IMR-90 (cell line): ENCODE results near the gene CTDSP2. TPM values are rescaled to one million over a fixed set of nuclear protein-coding genes. Genes with fewer than 3 reads are reported as not detected.

ENCODE experiments used
- ATAC-seq: fragments of 200-7000 bp; cut with Tn5 transposase; 2 replicates; pipeline ENCODE4 v1.9.1; 2020; ENCODE audit warnings: low read depth, mild to moderate bottlenecking, moderate library complexity
- BruUV-seq: library from RNA; stranded (reverse); fragments of 400-500 nt; replicated peaks from 2 replicates; lab custom pipeline; 2021; lab: Mats Ljungman, UMichigan
- CTCF ChIA-PET: fragments of 300-600 bp; formaldehyde crosslinking; extraction: SDS; loops from one replicate; lab custom pipeline; 2021; ENCODE audit warnings: antibody characterized with exemption; lab: Yijun Ruan, JAX
- POLR2A ChIA-PET: fragments of 300-600 bp; sonication (Branson Sonifier 250); formaldehyde crosslinking; loops from one replicate; lab custom pipeline; 2022; ENCODE audit warnings: antibody characterized with exemption; ENCODE audit not compliant: unreplicated experiment; lab: Charles Lee
- DNase-seq: peaks from one replicate; pipeline ENCODE4 v3.0.0; 2013
- H2AFZ ChIP-seq: replicated peaks from 2 replicates; pipeline ENCODE3; 2013; ENCODE audit warnings: low read length, mild to moderate bottlenecking; ENCODE audit not compliant: poor library complexity
- H2AK5ac ChIP-seq: 2 replicates; pipeline ENCODE4 v1.6.1; 2013; ENCODE audit warnings: low read depth, low read length, inconsistent platforms
- H2AK9ac ChIP-seq: replicated peaks from 2 replicates; pipeline ENCODE3; 2013; ENCODE audit warnings: mild to moderate bottlenecking, low read depth, low read length, moderate library complexity; ENCODE audit not compliant: poor library complexity
- H2BK120ac ChIP-seq: 2 replicates; pipeline ENCODE4 v1.6.1; 2013; ENCODE audit warnings: low read depth, low read length, inconsistent platforms
- H2BK15ac ChIP-seq: 3 replicates; pipeline ENCODE4 v1.6.1; 2013; ENCODE audit warnings: low read depth, low read length, inconsistent platforms
- H2BK20ac ChIP-seq: 2 replicates; pipeline ENCODE4 v1.6.1; 2013; ENCODE audit warnings: low read depth, mild to moderate bottlenecking, inconsistent platforms, low read length, moderate library complexity
- H2BK5ac ChIP-seq: 2 replicates; pipeline ENCODE4 v1.6.1; 2013; ENCODE audit warnings: mild to moderate bottlenecking, low read depth, low read length, inconsistent platforms; ENCODE audit not compliant: poor library complexity, severe bottlenecking
- H3K14ac ChIP-seq: replicated peaks from 2 replicates; pipeline ENCODE4 v1.6.1; 2013; ENCODE audit warnings: low read depth, low read length, inconsistent platforms
- H3K18ac ChIP-seq: 2 replicates; pipeline ENCODE4 v1.6.1; 2013; ENCODE audit warnings: low read depth, low read length, control low read depth
- H3K23ac ChIP-seq: 2 replicates; pipeline ENCODE4 v1.6.1; 2013; ENCODE audit warnings: low read depth, low read length, inconsistent platforms
- H3K27ac ChIP-seq: 2 replicates; pipeline ENCODE4 v1.5.1; 2013; ENCODE audit warnings: mild to moderate bottlenecking, control low read depth, low read length; ENCODE audit not compliant: insufficient read depth
- H3K27me3 ChIP-seq: 2 replicates; pipeline ENCODE4 v1.6.1; 2013; ENCODE audit warnings: low read length; ENCODE audit not compliant: control insufficient read depth, insufficient read depth
- H3K36me3 ChIP-seq: 2 replicates; pipeline ENCODE4 v1.6.1; 2013; ENCODE audit warnings: low read length, mixed read lengths; ENCODE audit not compliant: control insufficient read depth, insufficient read depth
- H3K4ac ChIP-seq: 2 replicates; pipeline ENCODE4 v1.6.1; 2013; ENCODE audit warnings: low read depth, low read length, inconsistent platforms
- H3K4me1 ChIP-seq: 2 replicates; pipeline ENCODE4 v1.6.1; 2013; ENCODE audit warnings: low read length, mixed read lengths; ENCODE audit not compliant: control insufficient read depth, insufficient read depth
- H3K4me2 ChIP-seq: 2 replicates; pipeline ENCODE4 v1.6.1; 2013; ENCODE audit warnings: low read depth, mild to moderate bottlenecking, control low read depth, low read length, moderate library complexity
- H3K4me3 ChIP-seq: 2 replicates; pipeline ENCODE4 v1.5.1; 2013; ENCODE audit warnings: low read depth, mild to moderate bottlenecking, control low read depth, low read length, moderate library complexity; ENCODE audit not compliant: insufficient read depth
- H3K56ac ChIP-seq: 2 replicates; pipeline ENCODE4 v1.6.1; 2013; ENCODE audit warnings: low read length, inconsistent platforms; ENCODE audit not compliant: insufficient read depth; ENCODE audit errors: extremely low read depth
- H3K79me1 ChIP-seq, 2 experiments: 2 replicates each; pipeline ENCODE4 v1.6.1; 2013; ENCODE audit warnings: low read length in 2 of 2, inconsistent platforms in 1 of 2, low read depth in 1 of 2
- H3K9ac ChIP-seq: 2 replicates; pipeline ENCODE4 v1.6.1; 2013; ENCODE audit warnings: low read depth, low read length, control low read depth
- H3K9me1 ChIP-seq: 2 replicates; pipeline ENCODE4 v1.6.1; 2013; ENCODE audit warnings: low read length, inconsistent platforms; ENCODE audit not compliant: insufficient read depth
- H3K9me3 ChIP-seq: 2 replicates; pipeline ENCODE4 v1.6.1; 2013; ENCODE audit warnings: low read length; ENCODE audit not compliant: control insufficient read depth, insufficient read depth
- H4K20me1 ChIP-seq: 2 replicates; pipeline ENCODE4 v1.6.1; 2013; ENCODE audit warnings: low read length, inconsistent platforms; ENCODE audit not compliant: insufficient read depth
- H4K5ac ChIP-seq: 2 replicates; pipeline ENCODE4 v1.6.1; 2013; ENCODE audit warnings: mild to moderate bottlenecking, low read depth, low read length, control low read depth
- H4K8ac ChIP-seq, 2 experiments: 2 replicates each; pipeline ENCODE4 v1.6.1; 2013; ENCODE audit warnings: low read depth in 2 of 2, low read length in 2 of 2, control low read depth in 1 of 2, inconsistent platforms in 1 of 2
- H4K91ac ChIP-seq: 2 replicates; pipeline ENCODE4 v1.6.1; 2013; ENCODE audit warnings: low read depth, low read length, inconsistent platforms; ENCODE audit not compliant: insufficient read depth
- CEBPB ChIP-seq: IDR thresholded peaks from 2 replicates; pipeline ENCODE4 v1.6.1; 2012; ENCODE audit warnings: low read depth, low read length, improper control_type of control experiment
- CHD1 ChIP-seq: IDR thresholded peaks from 2 replicates; pipeline ENCODE4 v1.6.1; 2012; ENCODE audit warnings: low read depth, low read length, improper control_type of control experiment
- FOS ChIP-seq: fragments of 150-350 bp; IDR thresholded peaks from 2 replicates; pipeline ENCODE4 v1.6.1; 2016; ENCODE audit warnings: low read depth, low read length
- MAFK ChIP-seq: IDR thresholded peaks from 2 replicates; pipeline ENCODE4 v1.6.1; 2012; ENCODE audit warnings: low read depth, low read length, improper control_type of control experiment
- MAZ ChIP-seq: IDR thresholded peaks from 2 replicates; pipeline ENCODE4 v1.6.1; 2012; ENCODE audit warnings: low read depth, mild to moderate bottlenecking, low read length, improper control_type of control experiment, moderate library complexity, borderline replicate concordance
- MXI1 ChIP-seq: IDR thresholded peaks from 2 replicates; pipeline ENCODE4 v1.6.1; 2012; ENCODE audit warnings: low read depth, mild to moderate bottlenecking, low read length, moderate library complexity, borderline replicate concordance
- NFE2L2 ChIP-seq: fragments of 150-350 bp; IDR thresholded peaks from 2 replicates; pipeline ENCODE4 v1.6.1; 2016; ENCODE audit warnings: low read depth, mild to moderate bottlenecking, low read length
- POLR2A ChIP-seq: IDR thresholded peaks from 2 replicates; pipeline ENCODE4 v1.6.1; 2012; ENCODE audit warnings: mild to moderate bottlenecking, low read depth, low read length
- RAD21 ChIP-seq: IDR thresholded peaks from 2 replicates; pipeline ENCODE4 v1.6.1; 2012; ENCODE audit warnings: low read length, improper control_type of control experiment
- RFX5 ChIP-seq: IDR thresholded peaks from 2 replicates; pipeline ENCODE4 v1.8.0; 2012; ENCODE audit warnings: low read depth, mild to moderate bottlenecking, low read length, moderate library complexity
- SMC3 ChIP-seq: fragments of 150-350 bp; IDR thresholded peaks from 2 replicates; pipeline ENCODE4 v1.6.1; 2016; ENCODE audit warnings: low read depth, mild to moderate bottlenecking, antibody characterized with exemption, low read length, moderate library complexity
- USF2 ChIP-seq: fragments of 150-350 bp; IDR thresholded peaks from 2 replicates; pipeline ENCODE4 v1.6.1; 2017; ENCODE audit warnings: mild to moderate bottlenecking, antibody characterized with exemption, low read length, low read depth
- WGBS, 2 experiments: methylation state at CpG; one replicate each; pipeline versions ENCODE4 v1.1.5 to v1.1.7; 2013; ENCODE audit warnings: missing lambda C conversion rate in 2 of 2; ENCODE audit not compliant: insufficient read length in 1 of 2; ENCODE audit errors: extremely low coverage in 2 of 2; 5-methylcytosine and 5-hydroxymethylcytosine counted together
- dilution Hi-C: fragments of 300-500 bp; cut with HindIII; formaldehyde crosslinking; loops from one replicate; pipeline ENCODE4 v1.14.3; 2018; ENCODE audit warnings: low sequenced_read_pairs; ENCODE audit not compliant: unreplicated experiment
- in situ Hi-C: fragments of 300-500 bp; cut with MboI; formaldehyde crosslinking; loops from 3 replicates; pipeline ENCODE4 v1.14.3; 2019; ENCODE audit warnings: low sequenced_read_pairs, inconsistent platforms, mixed read lengths
- intact Hi-C: fragments of 100-400 bp; cut with micrococcal nuclease; formaldehyde crosslinking; loops from 2 replicates; pipeline ENCODE4 v1.10.0; 2022
- polyA plus RNA-seq, 3 experiments: library from polyadenylated mRNA; depleted of rRNA; stranded (reverse); fragments of >200 nt; gene quantifications; 2 replicates each; pipeline ENCODE4 v1.2.3, GENCODE V29; 2012; ENCODE audit warnings: low replicate concordance in 1 of 3
- total RNA-seq: library from RNA; depleted of rRNA; stranded (reverse); fragments of >200 nt; gene quantifications from 2 replicates; pipeline ENCODE4 v1.2.3, GENCODE V29; 2012
- TF ChIP-seq, protein P1 (sequence below): conservative IDR thresholded peaks from 2 replicates; pipeline ENCODE4 v1.5.1; 2012; ENCODE audit warnings: mild to moderate bottlenecking, low read depth, low read length, improper control_type of control experiment

CTDSP2 gene
- total and polyA plus RNA-seq, 2 of the 4 experiments (the other 2 are of a cell fraction): 114 to 156 TPM

- H3K36me3 ChIP-seq: no peaks in the 10 kb centered on the region
- no peak overlapping the region for H4K5ac ChIP-seq
- H3K79me1 ChIP-seq: 0 out of 4 replicates have a peak, but pooled peaks cover 0 to 3% of the 10 kb centered on the region in 2 experiments
- no peak overlapping the region for H2AFZ ChIP-seq
- no peak overlapping the region for H3K14ac ChIP-seq
- no peak overlapping the region for H3K4ac ChIP-seq
- H3K4me2 ChIP-seq: no peak overlapping the region
- H3K27me3 ChIP-seq: no peaks in the 10 kb centered on the region
- intact Hi-C loops (no loop called here), dilution Hi-C loops (no loop called here), in situ Hi-C loops (no loop called here)
- no peak overlapping the region for H3K23ac ChIP-seq
- H4K20me1 ChIP-seq: no peaks in the 10 kb centered on the region
- H3K18ac ChIP-seq: no peak overlapping the region
- ChIA-PET POLR2A (interaction anchor here (1.0 kb wide), 1 partner anchor 13 kb away, joined by 3 read pairs; no protein-coding TSS in a partner anchor), CTCF (no interaction called here)
- no peak overlapping the region for H2AK5ac ChIP-seq
- H2BK15ac ChIP-seq: no peak overlapping the region
- no peak overlapping the region for H3K4me3 ChIP-seq
- 100% methylated on average over 2 of the region's 3 CpGs; no CpG with 5 or more reads in 1 of the 2 experiments for WGBS, 2 experiments
- no peak overlapping the region for H2AK9ac ChIP-seq
- H3K56ac ChIP-seq: no peak overlapping the region
- no peak for TF ChIP-seq MAFK
- TF ChIP-seq NFE2L2: no peak
- TF ChIP-seq FOS: no peak
- TF ChIP-seq RFX5: no peak
- no peak for TF ChIP-seq MXI1
- TF ChIP-seq CHD1: no peak
- no peak for TF ChIP-seq POLR2A
- no peak for TF ChIP-seq RAD21
- TF ChIP-seq, protein P1, sequence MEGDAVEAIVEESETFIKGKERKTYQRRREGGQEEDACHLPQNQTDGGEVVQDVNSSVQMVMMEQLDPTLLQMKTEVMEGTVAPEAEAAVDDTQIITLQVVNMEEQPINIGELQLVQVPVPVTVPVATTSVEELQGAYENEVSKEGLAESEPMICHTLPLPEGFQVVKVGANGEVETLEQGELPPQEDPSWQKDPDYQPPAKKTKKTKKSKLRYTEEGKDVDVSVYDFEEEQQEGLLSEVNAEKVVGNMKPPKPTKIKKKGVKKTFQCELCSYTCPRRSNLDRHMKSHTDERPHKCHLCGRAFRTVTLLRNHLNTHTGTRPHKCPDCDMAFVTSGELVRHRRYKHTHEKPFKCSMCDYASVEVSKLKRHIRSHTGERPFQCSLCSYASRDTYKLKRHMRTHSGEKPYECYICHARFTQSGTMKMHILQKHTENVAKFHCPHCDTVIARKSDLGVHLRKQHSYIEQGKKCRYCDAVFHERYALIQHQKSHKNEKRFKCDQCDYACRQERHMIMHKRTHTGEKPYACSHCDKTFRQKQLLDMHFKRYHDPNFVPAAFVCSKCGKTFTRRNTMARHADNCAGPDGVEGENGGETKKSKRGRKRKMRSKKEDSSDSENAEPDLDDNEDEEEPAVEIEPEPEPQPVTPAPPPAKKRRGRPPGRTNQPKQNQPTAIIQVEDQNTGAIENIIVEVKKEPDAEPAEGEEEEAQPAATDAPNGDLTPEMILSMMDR: no peak
- no peak for TF ChIP-seq USF2
- no peak for TF ChIP-seq SMC3
- TF ChIP-seq CEBPB: no peak
- TF ChIP-seq MAZ: no peak
- H4K8ac ChIP-seq: no peak overlapping the region
- H4K91ac ChIP-seq: no peak overlapping the region
- no peak for ATAC-seq
- H3K27ac ChIP-seq: no peak overlapping the region
- no TSS peak for BruUV-seq
- H3K9me3 ChIP-seq: no peaks in the 10 kb centered on the region
- H2BK5ac ChIP-seq: no peak overlapping the region
- H3K9ac ChIP-seq: no peak overlapping the region
- H2BK120ac ChIP-seq: no peak overlapping the region
- DNase-seq: no peak
- no peak overlapping the region for H2BK20ac ChIP-seq
- peaks cover 7% of the 10 kb centered on the region for H3K4me1 ChIP-seq
- peaks cover 7% of the 10 kb centered on the region; the same call in 1 of the 2 replicates for H3K9me1 ChIP-seq
These were observed 31.3 kb upstream of the CTDSP2 start for GRCh38 chr12:57877876-57878275.
